ENCODE results near the gene DIPK1B. TPM values are rescaled to one million over a fixed set of nuclear protein-coding genes. Genes with fewer than 3 reads are reported as not detected.
"Not testable (repeated sequence)": the region's sequence is repeated elsewhere in the genome, so short reads cannot be mapped to it uniquely, and the experiment has no call there.

DIPK1B gene
- polyA plus RNA-seq, 1 of the 3 experiments (the other 2 are of a cell fraction) = 24.5 TPM

- H3K4me2 ChIP-seq = no peak overlapping the region
- no peak overlapping the region for H3K9ac ChIP-seq
- H3K36me3 ChIP-seq (replicated peaks in 1 of 2; ENCODE audit: control insufficient read depth in 1 of 2, insufficient read depth in 2 of 2, low read length in 1 of 2) = no peaks in the 10 kb centered on the region
- H2AFZ ChIP-seq (ENCODE audit: low read depth) = no peak overlapping the region
- peaks cover 0 to 5% of the 10 kb centered on the region in 2 experiments; a peak in 1 of 4 replicates for H3K4me1 ChIP-seq (ENCODE audit: control insufficient read depth in 1 of 2, insufficient read depth in 2 of 2, low read depth in 1 of 2, low read length in 1 of 2)
- no peaks in the 10 kb centered on the region for H3K9me3 ChIP-seq
- no peak for DNase-seq
- H3F3A ChIP-seq (replicated peaks; ENCODE audit: insufficient read depth) = peaks cover 3% of the 10 kb centered on the region
- no peaks in the 10 kb centered on the region for H3K79me2 ChIP-seq (ENCODE audit: insufficient read depth)
- H3K27me3 ChIP-seq (ENCODE audit: insufficient read depth) = no peaks in the 10 kb centered on the region
- no peaks in the 10 kb centered on the region for H3K9me2 ChIP-seq
- ChIA-PET CTCF (interaction anchor here (0.7 to 1.3 kb wide), 3 partner anchors 10 to 28 kb away, joined by 4 to 6 read pairs (median 4); no protein-coding TSS in a partner anchor), POLR2A (interaction anchor here (0.9 kb wide), 1 partner anchor 26 kb away, joined by 4 read pairs; no protein-coding TSS in a partner anchor)
- WGBS (ENCODE audit: low lambda C conversion rate) = 84% methylated on average over 14 of the region's 24 CpGs
- no peak overlapping the region for H3K4me3 ChIP-seq (ENCODE audit: low read depth in 2 of 2, low read length in 1 of 2)
- no peak overlapping the region for H3K27ac ChIP-seq (ENCODE audit: low read depth in 2 of 2, low read length in 1 of 2)
- no peak for TF ChIP-seq FOXJ3 (CRISPR knock-in tag; IDR thresholded peaks at IDR 0.05)
- TF ChIP-seq ZBTB33 (IDR thresholded peaks at IDR 0.05; ENCODE audit: borderline replicate concordance, low read depth) = no peak
- no peak for TF ChIP-seq MEF2A (IDR thresholded peaks at IDR 0.05; ENCODE audit: borderline replicate concordance, low read depth)
- TF ChIP-seq IRF3 (IDR thresholded peaks at IDR 0.05; ENCODE audit: low read depth, low read length) = no peak
- TF ChIP-seq NFIC (IDR thresholded peaks at IDR 0.05; ENCODE audit: borderline replicate concordance) = no peak
- no peak for TF ChIP-seq RFX5 (IDR thresholded peaks at IDR 0.05; ENCODE audit: low read length)
- TF ChIP-seq PBX3 (IDR thresholded peaks at IDR 0.05) = no peak
- no peak for TF ChIP-seq CHD2 (IDR thresholded peaks at IDR 0.05; ENCODE audit: low read length, partially characterized antibody)
- TF ChIP-seq RXRA (IDR thresholded peaks at IDR 0.05; ENCODE audit: borderline replicate concordance, low read depth) = no peak
- no peak for TF ChIP-seq REST (IDR thresholded peaks at IDR 0.05; ENCODE audit: low read depth, low read length)
- no peak for TF ChIP-seq JUND (IDR thresholded peaks at IDR 0.05)
- no peak for TF ChIP-seq TEAD4 (IDR thresholded peaks at IDR 0.05; ENCODE audit: borderline replicate concordance, insufficient read depth)
- no peak for TF ChIP-seq YY1 (IDR thresholded peaks at IDR 0.05; ENCODE audit: low read depth)
- TF ChIP-seq SIN3A (IDR thresholded peaks at IDR 0.05; ENCODE audit: borderline replicate concordance, low read depth, low read length) = no peak
- H4K20me1 ChIP-seq (ENCODE audit: insufficient read depth) = no peaks in the 10 kb centered on the region
Measured at GRCh38 chr9:136754626-136755301, 42.4 kb downstream of the DIPK1B start.

- not testable (repeated sequence) for H3K9ac ChIP-seq; H4K20me1 ChIP-seq (ENCODE audit: insufficient read depth); H2AFZ ChIP-seq (ENCODE audit: low read depth); H3K4me1 ChIP-seq (ENCODE audit: control insufficient read depth in 1 of 2, insufficient read depth in 2 of 2, low read depth in 1 of 2, low read length in 1 of 2); DNase-seq; H3K4me3 ChIP-seq (ENCODE audit: low read depth in 2 of 2, low read length in 1 of 2); H3K79me2 ChIP-seq (ENCODE audit: insufficient read depth); H3K36me3 ChIP-seq (replicated peaks in 1 of 2; ENCODE audit: control insufficient read depth in 1 of 2, insufficient read depth in 2 of 2, low read length in 1 of 2); H3K9me2 ChIP-seq; H3K4me2 ChIP-seq; H3K27ac ChIP-seq (ENCODE audit: low read depth in 2 of 2, low read length in 1 of 2); H3F3A ChIP-seq (replicated peaks; ENCODE audit: insufficient read depth); H3K27me3 ChIP-seq (ENCODE audit: insufficient read depth); H3K9me3 ChIP-seq
- CTCF ChIA-PET = interaction anchor here (0.7 to 1.3 kb wide), 3 partner anchors 11 to 28 kb away, joined by 4 to 6 read pairs (median 4); no protein-coding TSS in a partner anchor
- WGBS (ENCODE audit: low lambda C conversion rate) = 92% methylated on average over 22 of the region's 22 CpGs
- POLR2A ChIA-PET = interaction anchor here (0.9 kb wide), 1 partner anchor 27 kb away, joined by 4 read pairs; no protein-coding TSS in a partner anchor
Measured at GRCh38 chr9:136755302-136756133, 43.1 kb downstream of the DIPK1B start.

Data from SK-N-SH (cell line).